SK-N-MC (cell line): ENCODE results near the gene OTOGL.

Experiments used
- EZH2 ChIP-seq: fragments of 200-600 bp; sonication (generic); IDR thresholded peaks from one replicate; pipeline ENCODE4 v1.6.1; 2017; ENCODE audit warnings: antibody characterized with exemption
- FOXP2 ChIP-seq: optimal IDR thresholded peaks from 2 replicates; pipeline ENCODE3; 2011; ENCODE audit warnings: mild to moderate bottlenecking, moderate library complexity; ENCODE audit not compliant: insufficient read depth; ENCODE audit errors: extremely low read length, control extremely low read depth
- POLR2AphosphoS5 ChIP-seq: IDR thresholded peaks from 2 replicates; pipeline ENCODE4 v1.6.1; 2012; ENCODE audit warnings: mild to moderate bottlenecking, low read depth, low read length, borderline replicate concordance

DNA sequence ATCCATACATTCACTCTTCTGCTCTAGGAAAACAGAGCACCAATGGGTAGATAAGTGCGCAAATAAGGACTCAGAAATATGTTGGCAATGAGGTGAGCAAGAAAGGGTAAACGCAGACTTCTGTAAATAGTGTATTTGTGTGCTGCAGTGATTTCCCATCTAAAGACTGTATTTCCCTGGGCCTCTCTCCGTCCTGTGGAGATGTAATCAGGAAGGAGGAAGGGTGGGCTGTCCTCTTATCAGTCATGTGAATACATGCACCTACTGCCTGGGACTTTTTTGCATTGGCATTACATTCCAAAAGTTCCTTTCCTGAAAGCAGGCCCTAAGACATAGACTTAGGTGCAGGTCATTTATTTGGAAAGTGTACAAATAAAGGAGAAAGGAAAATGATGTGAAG is 114.5 kb downstream of the OTOGL start:
- TF ChIP-seq EZH2, result no peak
- TF ChIP-seq POLR2AphosphoS5, result no peak
- no peak for TF ChIP-seq FOXP2
